ENCODE results near the gene ASNSD1.

The ASNSD1 gene

GRCh38 chr2:189661148-189661956 lies at the start of gene ASNSD1:
Gene ASNSD1 (plus strand): TSS chr2:189661459. CDS start chr2:189666133, 4,674 bp downstream.
- TF ChIP-seq CTCF (IDR thresholded peaks at IDR 0.05) (peak; percentile 98), ZFX (IDR thresholded peaks at IDR 0.05; ENCODE audit: borderline replicate concordance) (no peak)
- H3K27ac ChIP-seq: peak within 1 kb of the TSS; percentile 58

GRCh38 chr2:189613077-189613636 lies 48.1 kb upstream of the ASNSD1 start:
- no peak for TF ChIP-seq CTCF (IDR thresholded peaks at IDR 0.05)
- no peak for TF ChIP-seq ZFX (IDR thresholded peaks at IDR 0.05; ENCODE audit: borderline replicate concordance)
- H3K27ac ChIP-seq: no peak overlapping the region

GRCh38 chr2:189613650-189614420 lies 47.4 kb upstream of the ASNSD1 start:
- TF ChIP-seq ZFX (IDR thresholded peaks at IDR 0.05; ENCODE audit: borderline replicate concordance) (no peak), CTCF (IDR thresholded peaks at IDR 0.05) (no peak)
- no peak overlapping the region for H3K27ac ChIP-seq

- H3K27ac ChIP-seq: no peak overlapping the region
- TF ChIP-seq CTCF (IDR thresholded peaks at IDR 0.05) (no peak), ZFX (IDR thresholded peaks at IDR 0.05; ENCODE audit: borderline replicate concordance) (no peak)
Measured at GRCh38 chr2:189614585-189614984, 46.7 kb upstream of the ASNSD1 start.

GRCh38 chr2:189618197-189618596 lies 43.1 kb upstream of the ASNSD1 start:
- no peak overlapping the region for H3K27ac ChIP-seq
- TF ChIP-seq CTCF (IDR thresholded peaks at IDR 0.05): no peak
- no peak for TF ChIP-seq ZFX (IDR thresholded peaks at IDR 0.05; ENCODE audit: borderline replicate concordance)

- no peak overlapping the region for H3K27ac ChIP-seq
- TF ChIP-seq CTCF (IDR thresholded peaks at IDR 0.05): no peak
- no peak for TF ChIP-seq ZFX (IDR thresholded peaks at IDR 0.05; ENCODE audit: borderline replicate concordance)
Measured at GRCh38 chr2:189621781-189622180, 39.5 kb upstream of the ASNSD1 start.

All from 22Rv1 (cell line).